Dermis blood vessel endothelial cell (primary cell): ENCODE measurements around the gene TUBA1C. TPM values are rescaled to one million over a fixed set of nuclear protein-coding genes. Genes with fewer than 3 reads are reported as not detected.
A peak's percentile ranks its signal among the peaks of the same experiment; 100 is the strongest.
"Not testable (repeated sequence)": the region's sequence is repeated elsewhere in the genome, so short reads cannot be mapped to it uniquely, and the experiment has no call there.

Experiments used
- DNase-seq: peaks from one replicate; pipeline ENCODE4 v3.0.0; 2010
- total RNA-seq: library from RNA; depleted of rRNA; stranded (reverse); fragments of >200 nt; gene quantifications from 2 replicates; pipeline ENCODE4 v1.2.3, GENCODE V29; 2014

Gene TUBA1C
- total RNA-seq: 221 and 355 TPM in 2 replicates

DNA sequence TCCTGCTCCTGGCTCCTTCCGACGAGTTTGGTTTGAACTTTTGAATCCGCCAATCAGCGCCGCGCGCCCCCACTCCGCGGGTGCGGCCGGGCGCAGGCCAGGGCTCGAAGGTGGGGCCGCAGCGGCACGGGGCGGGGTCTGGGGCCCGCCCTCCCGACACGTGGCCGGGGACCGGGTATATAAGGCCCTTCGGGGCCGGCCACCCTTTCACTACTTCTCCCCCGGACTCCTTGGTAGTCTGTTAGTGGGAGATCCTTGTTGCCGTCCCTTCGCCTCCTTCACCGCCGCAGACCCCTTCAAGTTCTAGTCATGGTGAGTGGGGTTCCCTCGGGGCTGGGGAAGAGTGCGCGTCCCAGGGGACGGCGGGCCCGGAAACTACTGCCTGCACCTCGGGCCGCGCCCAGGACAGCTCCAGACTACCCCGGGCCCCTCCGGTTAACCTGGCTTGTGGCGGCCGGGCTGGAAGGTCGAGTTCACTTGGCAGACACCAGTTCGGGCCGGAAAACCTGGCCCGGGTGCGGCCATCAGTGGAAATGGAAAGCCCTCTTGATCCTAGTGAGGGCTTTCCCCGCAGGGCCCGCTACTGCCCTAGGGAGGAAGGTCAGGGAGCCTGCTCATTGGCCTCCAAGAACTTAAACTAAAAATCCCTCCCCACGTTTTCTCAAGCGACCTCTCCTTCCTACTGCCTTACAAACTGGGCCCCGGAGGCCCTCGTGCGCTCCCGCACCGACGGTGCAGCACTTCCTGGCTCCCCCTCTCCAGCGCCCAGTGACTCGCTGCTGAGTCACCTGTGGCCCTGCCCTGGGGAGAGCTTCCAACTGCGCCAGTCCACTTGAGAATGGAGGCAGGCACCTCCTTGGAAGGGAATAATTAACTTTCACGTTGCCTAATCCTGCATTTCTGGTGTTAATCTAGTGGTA, at the start of gene TUBA1C:
Gene TUBA1C (plus strand): TSS at position 210 of the 920 bp plus-strand sequence. CDS start 100 bp downstream, at position 310.
- peak; percentile 95 for DNase-seq

DNA sequence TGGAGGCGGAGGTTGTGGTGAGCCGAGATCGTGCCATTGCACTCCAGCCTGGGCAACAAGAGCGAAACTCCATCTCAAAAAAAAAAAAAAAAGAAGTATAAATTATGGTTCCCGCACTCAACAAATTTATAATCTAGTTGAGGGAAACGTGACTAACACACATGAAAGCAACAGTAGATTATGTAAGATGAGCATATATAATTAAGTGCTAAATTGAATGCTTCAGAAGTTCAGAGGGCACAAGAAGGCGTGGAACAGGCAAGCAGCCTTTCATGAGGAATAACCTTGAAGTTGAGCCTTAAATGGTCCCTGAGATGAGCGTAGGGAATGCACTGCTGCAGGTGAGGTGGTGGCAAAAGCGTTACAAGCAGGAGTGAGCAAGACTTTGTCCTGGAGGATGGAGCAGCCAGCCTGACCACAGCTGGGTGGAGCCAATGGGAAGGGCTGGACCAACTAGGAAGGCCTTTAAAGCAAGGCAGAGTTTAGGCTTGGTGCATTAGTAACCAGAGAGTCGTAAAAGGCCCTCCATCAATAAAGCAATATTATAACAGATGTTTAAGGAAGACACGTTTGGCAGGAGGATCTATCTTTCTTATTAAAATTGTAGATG, 45.4 kb upstream of the TUBA1C start:
- no peak for DNase-seq

DNA sequence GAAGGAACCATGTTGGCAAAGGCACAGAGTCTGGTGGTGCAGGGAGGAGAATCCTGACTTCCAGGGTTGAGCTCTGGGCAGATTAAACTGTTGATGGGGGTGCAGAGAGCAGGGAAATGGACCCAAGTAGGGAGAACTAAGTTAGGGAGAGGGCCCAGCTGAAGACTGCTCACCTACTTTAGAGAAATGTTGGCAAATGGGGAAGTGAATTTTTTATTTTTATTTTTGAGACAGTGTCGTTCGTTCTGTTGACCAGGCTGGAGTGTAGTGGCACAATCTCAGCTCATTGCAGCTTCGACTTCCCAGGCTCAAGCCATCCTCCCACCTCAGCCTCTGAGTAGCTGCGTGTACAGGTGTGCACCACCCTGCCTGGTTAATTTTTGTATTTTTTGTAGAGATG, 43.9 kb upstream of the TUBA1C start:
- DNase-seq: no peak

DNA sequence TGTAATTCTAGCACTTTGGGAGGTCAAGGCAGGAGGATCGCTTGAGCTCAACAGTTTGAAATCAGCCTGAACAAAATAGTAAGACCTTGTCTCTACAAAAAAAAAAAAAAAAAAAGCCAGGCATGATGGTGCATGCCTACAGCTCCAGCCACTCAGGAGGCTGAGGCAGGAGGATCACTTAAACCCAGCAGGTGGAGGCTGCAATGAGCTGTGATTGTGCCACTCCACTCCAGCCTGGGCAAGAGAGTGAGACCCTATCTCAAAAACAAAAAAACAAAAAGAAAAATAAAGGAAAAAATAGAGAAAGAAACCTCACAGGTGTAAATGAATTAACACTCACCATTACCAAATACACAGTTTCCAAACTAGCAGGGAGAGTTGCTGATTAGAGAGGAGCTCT, 41.8 kb upstream of the TUBA1C start:
- no peak for DNase-seq

DNA sequence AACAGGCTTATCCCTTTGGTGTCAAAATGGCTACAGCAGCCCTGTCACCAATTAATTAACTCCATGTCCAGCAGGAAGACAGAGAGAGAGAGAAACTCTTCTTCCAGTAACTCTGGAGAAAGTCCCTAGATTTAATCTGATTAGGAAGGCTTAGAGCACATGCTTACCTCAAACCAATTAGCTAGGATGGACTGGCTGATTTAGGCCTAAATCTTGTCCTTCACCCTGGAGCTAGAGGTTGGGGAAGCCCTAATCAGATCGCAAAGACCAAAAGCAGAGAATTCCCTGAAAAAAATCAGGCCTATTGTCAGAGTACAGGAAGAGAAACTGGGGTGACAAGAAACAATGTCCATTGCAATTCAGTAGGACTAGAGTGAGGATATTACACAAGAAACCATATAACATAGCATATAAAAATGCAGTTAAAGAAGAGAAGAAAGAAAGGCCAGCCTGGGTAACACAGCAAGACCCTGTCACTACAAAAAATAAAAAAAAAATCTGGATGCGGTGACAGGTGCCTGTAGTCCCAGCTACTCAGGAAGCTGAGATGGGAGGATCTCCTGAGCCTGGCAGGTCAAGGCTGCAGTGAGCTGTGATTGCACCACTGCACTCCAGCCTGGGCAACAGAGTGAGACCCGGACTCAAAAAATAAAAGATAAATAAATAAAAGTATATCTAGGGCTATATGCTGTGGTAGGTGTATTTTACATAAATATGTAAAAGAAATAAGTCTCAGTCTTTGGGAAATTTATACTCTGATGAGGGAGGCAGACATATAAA, 41.1 kb upstream of the TUBA1C start:
- DNase-seq: no peak

DNA sequence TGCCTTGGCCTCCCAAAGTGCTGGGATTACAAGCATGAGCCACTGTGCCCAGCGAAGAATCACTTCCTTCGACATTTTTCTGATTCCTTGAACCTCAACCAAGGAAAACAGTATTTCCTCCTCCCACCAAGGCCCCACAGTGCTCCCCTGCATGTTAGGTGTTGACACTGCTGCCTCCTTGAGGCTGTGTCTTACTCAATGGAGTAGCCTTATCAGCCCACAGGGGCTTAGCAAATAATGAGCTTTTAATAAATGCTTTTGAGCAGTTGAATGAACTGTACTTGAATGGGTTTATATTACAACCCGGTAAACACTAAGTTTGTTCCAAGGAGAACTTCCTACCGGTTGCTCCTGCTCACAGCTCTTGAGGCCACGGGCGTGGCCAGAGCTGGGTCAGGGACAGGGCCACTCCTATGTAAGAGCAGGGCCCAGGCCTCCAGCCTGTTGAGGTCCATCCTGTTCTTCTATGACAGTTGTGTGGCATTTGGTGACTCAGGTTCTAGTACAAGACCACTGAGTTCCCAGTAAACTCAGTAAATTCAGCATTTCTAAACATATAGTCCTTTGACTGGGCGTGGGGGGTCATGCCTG, 39.2 kb upstream of the TUBA1C start:
- peak; percentile 81 for DNase-seq

DNA sequence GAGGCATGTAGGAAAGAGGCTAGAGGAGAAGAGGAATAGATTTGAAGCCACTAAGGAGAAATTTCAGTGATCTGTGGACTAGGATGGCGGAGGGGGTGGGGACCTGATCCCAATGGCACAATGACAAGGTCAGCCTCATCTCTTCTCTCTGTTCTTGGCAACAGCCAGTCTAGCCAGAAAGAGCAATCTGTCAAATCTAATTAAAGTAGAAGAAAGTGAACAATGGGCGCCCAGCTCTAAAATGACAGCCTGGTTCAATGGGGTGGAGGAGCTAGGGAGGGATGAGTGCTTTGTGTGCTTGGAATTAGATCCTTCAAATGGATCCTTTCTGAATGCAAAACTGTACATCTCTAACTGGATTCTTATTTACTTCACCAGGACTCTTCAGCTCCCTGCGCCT, 37.2 kb upstream of the TUBA1C start:
- DNase-seq: no peak

DNA sequence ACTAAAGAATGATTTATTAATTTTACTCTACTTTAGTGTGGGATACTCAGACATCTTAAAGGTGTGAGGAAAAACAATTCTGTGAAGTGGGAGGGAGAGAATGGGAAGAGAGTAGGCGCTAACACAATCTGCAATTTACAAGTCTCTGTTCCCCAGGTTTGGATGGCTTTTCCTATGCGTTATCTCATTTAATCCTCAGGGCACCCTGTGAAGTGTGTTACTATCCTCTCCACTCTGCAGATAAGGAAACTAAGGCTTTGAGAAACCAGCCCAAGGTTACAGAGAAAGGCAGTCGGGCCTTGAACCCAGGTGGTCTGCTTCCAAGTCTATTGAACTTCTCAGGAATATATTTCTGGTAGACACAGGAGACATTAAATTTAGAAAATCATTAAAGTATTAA, 36.2 kb upstream of the TUBA1C start:
- DNase-seq: no peak

DNA sequence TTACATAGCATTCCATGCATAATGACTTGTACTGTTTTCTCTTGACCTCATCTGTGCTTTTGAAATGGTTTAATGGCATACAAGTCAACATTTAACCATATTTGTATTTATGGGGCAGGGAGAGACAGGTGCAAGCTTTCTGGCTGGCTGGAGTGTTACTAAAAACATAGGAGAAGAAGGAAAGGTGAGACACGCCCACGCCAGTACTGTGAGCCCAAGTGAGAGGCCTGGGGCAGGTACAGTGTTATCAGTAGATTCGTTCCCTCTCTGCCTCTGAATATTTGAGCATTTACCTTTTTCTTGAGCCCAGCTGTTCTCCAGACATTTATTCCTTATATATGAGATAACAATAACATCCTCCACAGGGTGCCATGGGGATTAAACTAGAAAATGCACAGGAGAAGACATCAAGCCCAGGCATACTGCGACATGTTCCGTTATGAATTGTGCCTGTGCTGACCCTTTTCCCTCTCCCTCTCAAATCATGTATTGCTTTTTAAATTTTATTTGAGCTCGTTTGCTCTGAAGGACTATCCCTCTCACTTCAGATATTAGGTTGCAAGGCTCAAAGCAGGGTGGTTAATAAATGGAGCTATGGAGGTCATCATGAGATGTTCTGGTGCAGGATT, 34.6 kb upstream of the TUBA1C start:
- no peak for DNase-seq

DNA sequence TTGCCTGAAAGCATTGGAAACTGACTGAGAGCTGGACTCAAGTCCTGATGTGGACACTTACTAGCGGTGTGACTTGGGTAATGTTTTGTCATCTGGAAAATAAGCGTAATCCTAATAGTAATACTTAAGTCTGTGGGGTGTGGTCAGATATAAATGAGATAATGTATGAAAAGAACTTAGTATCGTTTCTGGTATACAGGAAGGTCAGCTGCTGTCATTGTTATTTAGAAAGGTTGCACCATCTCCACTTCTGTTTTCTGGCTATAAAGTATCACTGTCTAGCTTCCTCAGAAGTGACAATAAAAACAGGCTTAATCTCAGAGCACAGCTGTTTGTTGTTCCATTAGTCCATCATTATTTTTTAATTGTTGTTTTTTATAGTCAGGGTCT, 34.1 kb upstream of the TUBA1C start:
- DNase-seq: no peak

DNA sequence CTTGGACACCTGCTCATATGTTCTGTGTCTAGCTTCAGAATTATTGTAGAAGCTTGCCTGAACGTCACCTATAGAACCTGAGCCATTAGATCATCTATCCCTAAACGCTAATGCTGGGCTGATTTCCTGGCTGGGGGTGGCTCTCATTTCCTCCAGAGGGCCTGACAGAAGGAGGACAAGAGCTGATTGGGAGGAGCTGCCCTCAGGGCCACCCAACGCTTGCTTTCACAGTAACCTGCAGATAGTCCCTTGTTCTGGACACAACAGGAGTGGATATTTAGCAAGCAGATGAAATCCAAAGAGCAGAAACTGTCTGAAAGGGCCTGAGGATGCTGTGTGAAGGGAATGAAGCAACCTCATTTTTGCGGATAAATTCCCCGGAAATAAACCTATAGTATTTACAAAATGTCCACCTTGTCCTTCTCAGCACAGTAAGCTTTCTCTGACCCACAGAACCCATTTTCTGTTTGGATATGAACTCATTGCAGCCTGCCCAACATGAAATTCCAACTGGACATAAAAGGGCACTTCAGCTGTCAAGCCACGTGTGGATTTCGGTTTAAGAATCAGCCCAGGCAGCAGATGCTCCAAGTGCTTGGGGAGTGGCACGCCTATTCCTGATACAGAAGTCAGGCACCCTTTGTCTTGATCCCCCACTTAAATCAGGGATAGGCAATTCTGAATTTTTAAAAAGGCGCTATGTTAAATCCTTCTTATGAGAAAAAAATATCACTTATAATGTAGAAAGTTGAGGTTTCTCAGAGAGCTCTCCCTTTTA, 32.8 kb upstream of the TUBA1C start:
- DNase-seq: no peak

DNA sequence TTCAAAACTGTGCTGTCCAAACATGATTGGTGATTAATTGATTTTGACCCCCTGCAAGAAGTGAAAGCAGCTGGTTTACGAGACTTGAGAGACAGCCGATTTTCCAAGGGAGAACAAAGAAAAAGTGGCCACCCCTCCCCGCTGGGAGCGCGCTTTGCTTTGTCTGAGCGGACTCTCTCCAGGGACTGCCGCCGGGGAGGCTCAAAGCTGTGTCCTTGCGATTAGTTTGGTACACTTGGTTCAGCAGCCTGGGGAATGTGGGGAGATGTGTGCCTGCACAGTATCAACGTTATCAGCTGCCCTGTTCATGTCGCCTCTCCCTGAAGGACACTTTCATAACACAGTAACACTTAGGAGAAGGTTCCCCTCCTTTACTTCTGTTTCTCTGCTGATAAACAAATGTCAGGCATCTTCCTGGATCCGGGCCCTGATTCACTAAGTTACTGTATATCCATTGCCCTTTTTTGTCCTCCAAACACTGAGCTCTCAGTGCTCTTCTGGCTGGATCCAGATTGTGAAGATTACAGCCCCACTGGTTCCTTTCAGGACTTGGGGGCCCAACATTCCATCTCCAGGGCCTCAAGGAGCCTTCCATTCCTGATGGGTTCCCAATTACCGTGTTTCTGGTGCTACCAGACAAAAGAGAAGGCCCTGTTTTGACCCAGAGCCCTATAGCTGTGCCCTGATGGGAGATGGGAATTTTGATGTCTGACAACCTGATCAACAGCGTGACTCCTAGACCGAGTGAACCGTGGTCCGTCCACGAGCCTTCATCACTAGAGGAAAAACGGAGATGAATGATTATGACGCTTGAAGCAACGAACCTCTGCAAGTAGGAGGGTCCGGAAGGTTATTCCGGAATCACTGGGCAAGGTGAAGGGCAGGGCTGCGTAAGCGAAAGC, 31.7 kb upstream of the TUBA1C start:
- DNase-seq: no peak

DNA sequence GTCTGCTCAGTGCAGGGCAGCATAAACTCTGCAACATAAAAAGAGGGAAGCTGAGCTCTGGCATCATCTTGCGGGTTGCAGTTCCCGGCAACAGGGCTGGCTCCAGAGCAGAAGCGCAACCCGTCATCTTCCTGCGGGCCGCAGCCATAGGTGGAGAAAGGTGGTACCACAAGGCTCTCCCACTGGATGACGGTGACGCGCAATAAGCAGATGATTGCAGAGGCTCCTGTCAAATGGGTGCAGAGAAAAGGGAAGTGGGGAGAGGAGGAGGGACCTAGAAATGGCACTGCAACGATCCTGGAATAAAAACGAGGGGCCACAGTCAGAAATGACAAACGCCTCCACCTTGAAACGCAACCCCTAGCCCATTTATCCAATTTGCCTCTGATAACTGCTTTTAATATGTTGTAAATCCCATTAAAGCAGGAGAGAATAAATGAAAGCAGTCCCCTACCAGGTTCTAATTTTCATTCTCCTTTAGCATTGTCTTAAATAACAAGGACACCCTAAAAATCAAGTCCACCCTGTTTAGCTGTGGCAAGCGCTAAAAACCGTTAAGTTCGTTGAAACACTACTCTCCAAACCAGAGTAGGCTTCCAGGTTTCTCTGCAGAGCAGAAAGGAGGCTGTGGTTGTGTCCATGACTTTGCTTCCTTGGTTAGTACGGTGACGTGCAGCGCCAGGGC, 30.9 kb upstream of the TUBA1C start:
- DNase-seq: no peak

DNA sequence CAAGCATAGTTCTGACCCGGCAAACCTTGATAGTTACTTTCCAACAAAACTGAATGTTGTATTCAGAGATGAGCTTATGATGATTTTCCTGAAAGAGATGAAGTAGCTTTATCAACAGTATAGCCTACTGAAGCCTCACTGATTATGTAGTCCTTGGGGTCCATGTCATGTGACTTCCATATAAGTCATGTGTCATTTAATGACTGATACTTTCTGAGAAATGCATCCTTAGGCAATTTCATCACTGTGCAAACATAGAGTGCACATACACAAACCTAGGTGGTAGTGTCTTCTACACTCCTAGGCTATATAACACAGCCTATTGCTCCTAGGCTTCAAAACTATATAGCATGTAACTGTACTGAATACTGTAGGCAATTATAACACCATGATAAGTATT, 28.5 kb upstream of the TUBA1C start:
- DNase-seq: no peak

DNA sequence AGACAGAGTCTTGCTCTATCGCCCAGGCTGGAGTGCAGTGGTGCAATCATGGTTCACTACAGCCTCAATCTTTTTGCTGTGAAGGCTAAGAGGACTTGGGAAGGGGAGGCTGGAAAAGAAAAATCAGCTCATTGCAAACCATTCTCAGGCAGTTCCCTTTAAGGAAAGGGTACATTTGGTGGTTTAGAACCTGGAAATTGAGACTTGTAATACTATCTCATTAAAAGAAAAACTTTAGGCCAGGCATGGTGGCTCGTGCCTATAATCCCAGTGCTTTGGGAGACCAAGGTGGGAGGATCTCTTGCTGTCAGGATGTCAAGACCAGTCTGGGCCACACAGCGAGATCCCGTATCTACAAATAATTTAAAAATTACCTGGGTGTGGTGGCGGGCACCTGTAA, 21.3 kb upstream of the TUBA1C start:
- DNase-seq: no peak

DNA sequence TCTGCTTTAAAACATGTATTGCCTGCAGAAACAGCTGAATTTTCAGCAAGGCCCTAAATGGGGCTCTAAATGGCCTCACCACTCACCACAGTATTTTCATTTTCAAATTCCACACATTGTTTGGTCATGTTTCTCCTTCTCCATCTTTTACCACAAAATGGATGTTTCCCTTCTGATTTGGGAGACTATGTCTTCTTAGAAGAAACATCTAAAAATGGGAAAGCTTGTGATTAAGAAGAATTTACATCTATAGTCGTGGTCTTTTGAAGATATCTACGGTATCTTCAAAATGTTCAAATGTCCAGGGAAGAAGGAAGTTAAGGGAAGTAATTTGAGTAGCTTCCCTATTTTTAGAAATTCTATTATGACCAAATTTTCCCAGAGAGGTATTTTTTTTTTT, 20.7 kb upstream of the TUBA1C start:
- DNase-seq: no peak

DNA sequence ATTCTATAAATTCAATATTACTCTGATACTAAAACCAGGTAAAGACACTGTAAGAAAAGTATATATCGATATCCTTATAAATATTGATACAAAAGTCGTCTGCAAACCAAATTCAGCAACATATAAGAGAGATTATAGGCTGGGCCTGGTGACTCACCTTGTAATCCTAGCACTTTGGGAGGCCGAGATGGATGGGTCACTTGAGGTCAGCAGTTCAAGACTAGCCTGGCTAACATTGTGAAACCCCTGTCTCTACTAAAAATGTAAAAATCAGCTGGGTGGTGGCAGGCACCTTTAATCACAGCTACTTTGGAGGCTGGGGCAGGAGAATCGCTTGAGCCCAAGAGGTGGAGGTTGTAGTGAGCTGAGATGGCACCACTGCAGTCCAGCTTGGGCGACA, 13.5 kb upstream of the TUBA1C start:
- DNase-seq: no peak

DNA sequence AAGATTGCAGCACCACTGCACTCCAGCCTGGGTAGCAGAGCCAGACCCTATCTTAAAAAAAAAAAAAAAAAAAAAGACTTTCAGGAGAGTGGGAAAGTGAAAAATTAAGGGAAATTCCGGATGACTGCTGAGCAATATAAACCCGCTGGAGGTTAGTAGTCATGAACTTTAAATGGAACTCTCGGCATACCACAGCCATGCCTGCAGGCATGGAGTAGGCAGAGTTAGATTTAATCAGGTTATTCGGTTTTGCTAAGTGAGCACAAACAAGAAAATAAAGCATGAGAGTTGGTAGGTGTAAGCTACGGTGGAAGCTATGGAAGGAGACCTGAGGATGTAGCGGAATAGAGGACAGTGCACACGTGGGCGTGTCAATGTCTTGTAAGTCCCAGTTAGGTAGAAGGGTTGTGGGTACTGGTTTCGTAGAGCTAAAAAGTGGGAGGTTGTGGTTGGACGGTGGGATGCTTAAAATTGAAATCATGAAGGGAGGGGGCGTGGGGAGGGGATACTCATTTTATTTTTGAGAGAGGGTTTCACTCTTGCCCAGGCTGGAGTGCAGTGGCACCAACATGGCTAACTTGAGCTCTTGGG, 11.8 kb upstream of the TUBA1C start:
- no peak for DNase-seq

DNA sequence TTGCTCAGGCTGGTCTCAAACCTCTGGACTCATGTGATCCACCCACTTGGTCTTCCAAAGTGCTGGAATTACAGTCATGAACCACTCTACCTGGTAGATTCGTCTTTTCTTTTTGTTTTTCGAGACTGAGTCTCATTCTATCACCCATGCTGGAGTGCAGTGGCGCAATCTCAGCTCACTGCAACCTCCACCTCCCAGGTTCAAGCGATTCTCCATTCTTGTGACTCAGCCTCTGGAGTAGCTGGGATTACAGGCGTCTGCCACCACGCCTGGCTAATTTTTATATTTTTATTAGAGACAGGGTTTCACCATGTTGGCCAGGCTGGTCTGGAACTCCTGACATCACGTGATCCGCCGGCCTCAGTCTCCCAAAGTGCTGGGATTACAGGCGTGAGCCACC, 9.4 kb upstream of the TUBA1C start:
- DNase-seq: not testable (repeated sequence)
